ENCODE measurements around the gene HP1BP3. TPM values are rescaled to one million over a fixed set of nuclear protein-coding genes. Genes with fewer than 3 reads are reported as not detected.

HP1BP3 gene
- polyA plus RNA-seq, 1 donor from 2014 or later = 389 TPM

DNA sequence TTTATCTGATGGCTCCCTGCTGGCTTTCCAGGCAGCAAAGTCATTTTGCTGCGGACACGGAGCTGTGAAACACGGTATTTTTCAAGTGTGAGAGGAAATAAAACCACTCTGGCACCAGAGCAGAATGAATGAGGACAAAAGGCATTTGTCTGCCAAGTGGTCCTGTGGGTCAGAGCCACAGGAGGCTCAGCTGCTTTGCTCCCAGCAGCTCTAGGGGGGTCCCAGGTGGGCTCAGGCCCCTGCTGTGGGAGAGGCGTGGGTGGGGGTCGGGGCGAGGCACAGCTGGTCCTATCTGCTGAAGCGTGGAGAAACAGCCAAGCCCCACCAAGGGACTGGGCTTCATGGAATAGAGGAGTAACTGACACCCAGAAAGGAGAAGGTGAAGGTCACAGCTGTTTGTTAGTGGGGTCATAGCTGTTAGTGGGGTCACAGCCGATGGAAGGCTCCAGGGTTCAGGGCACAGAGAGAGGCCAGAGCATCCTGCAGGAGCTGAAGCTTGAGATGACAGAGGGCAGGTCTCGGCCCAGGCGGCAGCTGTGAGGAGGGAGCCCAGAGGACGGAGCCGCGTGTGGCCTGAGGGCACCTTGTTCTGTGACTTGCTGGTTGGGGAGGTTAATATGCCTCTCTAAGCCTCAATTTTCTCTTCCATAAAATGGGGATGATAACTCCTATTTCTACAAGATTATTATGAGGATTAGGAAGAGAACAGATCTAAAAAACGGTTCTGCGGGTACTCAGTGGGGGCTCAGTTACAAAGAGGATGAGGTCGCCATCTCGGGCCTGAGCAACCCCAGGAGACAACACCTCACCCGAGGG lies 76.4 kb downstream of the HP1BP3 start:
- no peaks in the 10 kb centered on the region for H3F3A ChIP-seq (ENCODE audit: insufficient read depth, low read length, poor library complexity, severe bottlenecking)
- peak overlapping the region; percentile 63 for H3K9ac ChIP-seq (ENCODE audit: low read length)
- no peak overlapping the region for H2AFZ ChIP-seq (ENCODE audit: low read depth, low read length)
- no peaks in the 10 kb centered on the region for H3K27me3 ChIP-seq (ENCODE audit: insufficient read depth, low read depth, low read length)
- no peaks in the 10 kb centered on the region for H4K20me1 ChIP-seq (ENCODE audit: insufficient read depth)
- no peaks in the 10 kb centered on the region for H3K36me3 ChIP-seq (ENCODE audit: insufficient read depth, low read length)
- no peak overlapping the region for H3K4me2 ChIP-seq (ENCODE audit: low read length)
- H3K79me2 ChIP-seq (replicated peaks; ENCODE audit: insufficient read depth, low read length) = no peaks in the 10 kb centered on the region
- no peaks in the 10 kb centered on the region for H3K9me2 ChIP-seq (ENCODE audit: insufficient read depth, low read length)
- H3K4me3 ChIP-seq (ENCODE audit: low read length) = peak overlapping the region; percentile 53
- H3K27ac ChIP-seq (ENCODE audit: low read length) = peak overlapping the region; percentile 88
- no peak for TF ChIP-seq SMC3 (conservative IDR thresholded peaks at IDR 0.05; ENCODE audit: poor library complexity)
- TF ChIP-seq TAF1 (IDR thresholded peaks at IDR 0.05; ENCODE audit: low read depth) = no peak
- TF ChIP-seq MXI1 (conservative IDR thresholded peaks at IDR 0.05; ENCODE audit: poor library complexity, severe bottlenecking) = peak; percentile 4
- peak; percentile 18 for TF ChIP-seq POLR2AphosphoS5 (IDR thresholded peaks at IDR 0.05)
- no peak for TF ChIP-seq EP300 (conservative IDR thresholded peaks at IDR 0.05; ENCODE audit: poor library complexity, severe bottlenecking)
- TF ChIP-seq, protein P1, sequence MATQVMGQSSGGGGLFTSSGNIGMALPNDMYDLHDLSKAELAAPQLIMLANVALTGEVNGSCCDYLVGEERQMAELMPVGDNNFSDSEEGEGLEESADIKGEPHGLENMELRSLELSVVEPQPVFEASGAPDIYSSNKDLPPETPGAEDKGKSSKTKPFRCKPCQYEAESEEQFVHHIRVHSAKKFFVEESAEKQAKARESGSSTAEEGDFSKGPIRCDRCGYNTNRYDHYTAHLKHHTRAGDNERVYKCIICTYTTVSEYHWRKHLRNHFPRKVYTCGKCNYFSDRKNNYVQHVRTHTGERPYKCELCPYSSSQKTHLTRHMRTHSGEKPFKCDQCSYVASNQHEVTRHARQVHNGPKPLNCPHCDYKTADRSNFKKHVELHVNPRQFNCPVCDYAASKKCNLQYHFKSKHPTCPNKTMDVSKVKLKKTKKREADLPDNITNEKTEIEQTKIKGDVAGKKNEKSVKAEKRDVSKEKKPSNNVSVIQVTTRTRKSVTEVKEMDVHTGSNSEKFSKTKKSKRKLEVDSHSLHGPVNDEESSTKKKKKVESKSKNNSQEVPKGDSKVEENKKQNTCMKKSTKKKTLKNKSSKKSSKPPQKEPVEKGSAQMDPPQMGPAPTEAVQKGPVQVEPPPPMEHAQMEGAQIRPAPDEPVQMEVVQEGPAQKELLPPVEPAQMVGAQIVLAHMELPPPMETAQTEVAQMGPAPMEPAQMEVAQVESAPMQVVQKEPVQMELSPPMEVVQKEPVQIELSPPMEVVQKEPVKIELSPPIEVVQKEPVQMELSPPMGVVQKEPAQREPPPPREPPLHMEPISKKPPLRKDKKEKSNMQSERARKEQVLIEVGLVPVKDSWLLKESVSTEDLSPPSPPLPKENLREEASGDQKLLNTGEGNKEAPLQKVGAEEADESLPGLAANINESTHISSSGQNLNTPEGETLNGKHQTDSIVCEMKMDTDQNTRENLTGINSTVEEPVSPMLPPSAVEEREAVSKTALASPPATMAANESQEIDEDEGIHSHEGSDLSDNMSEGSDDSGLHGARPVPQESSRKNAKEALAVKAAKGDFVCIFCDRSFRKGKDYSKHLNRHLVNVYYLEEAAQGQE (IDR thresholded peaks at IDR 0.05; ENCODE audit: borderline replicate concordance) = no peak
- TF ChIP-seq, protein P2, sequence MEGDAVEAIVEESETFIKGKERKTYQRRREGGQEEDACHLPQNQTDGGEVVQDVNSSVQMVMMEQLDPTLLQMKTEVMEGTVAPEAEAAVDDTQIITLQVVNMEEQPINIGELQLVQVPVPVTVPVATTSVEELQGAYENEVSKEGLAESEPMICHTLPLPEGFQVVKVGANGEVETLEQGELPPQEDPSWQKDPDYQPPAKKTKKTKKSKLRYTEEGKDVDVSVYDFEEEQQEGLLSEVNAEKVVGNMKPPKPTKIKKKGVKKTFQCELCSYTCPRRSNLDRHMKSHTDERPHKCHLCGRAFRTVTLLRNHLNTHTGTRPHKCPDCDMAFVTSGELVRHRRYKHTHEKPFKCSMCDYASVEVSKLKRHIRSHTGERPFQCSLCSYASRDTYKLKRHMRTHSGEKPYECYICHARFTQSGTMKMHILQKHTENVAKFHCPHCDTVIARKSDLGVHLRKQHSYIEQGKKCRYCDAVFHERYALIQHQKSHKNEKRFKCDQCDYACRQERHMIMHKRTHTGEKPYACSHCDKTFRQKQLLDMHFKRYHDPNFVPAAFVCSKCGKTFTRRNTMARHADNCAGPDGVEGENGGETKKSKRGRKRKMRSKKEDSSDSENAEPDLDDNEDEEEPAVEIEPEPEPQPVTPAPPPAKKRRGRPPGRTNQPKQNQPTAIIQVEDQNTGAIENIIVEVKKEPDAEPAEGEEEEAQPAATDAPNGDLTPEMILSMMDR (IDR thresholded peaks at IDR 0.05; ENCODE audit: poor library complexity, severe bottlenecking) = no peak
- TF ChIP-seq RAD21 (conservative IDR thresholded peaks at IDR 0.05) = no peak
- TF ChIP-seq EZH2 (IDR thresholded peaks at IDR 0.05; ENCODE audit: borderline replicate concordance, insufficient read depth, low read length, poor library complexity, severe bottlenecking) = no peak
- H3K9me3 ChIP-seq (ENCODE audit: low read length) = no peaks in the 10 kb centered on the region

DNA sequence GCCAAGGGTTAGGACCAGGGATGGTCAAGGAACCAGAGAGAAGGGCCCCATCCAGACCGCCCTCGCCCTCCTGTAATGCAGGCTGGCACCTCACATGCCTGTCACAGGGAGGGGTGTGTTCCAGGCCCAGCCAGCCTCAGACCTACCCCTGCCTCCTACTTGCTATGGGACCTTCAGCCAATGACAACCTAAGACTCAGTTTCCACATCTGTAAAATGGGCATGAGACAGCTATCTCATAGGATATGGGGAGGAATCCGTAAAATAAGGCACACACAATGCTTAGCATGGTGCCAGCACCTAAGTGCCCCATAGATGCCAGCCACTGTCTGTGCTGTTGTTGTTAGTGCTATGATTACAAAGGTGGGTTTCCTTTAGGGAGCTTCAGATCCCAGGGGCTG lies 77.2 kb downstream of the HP1BP3 start:
- H3K27ac ChIP-seq (ENCODE audit: low read length) = peak overlapping the region; percentile 88
- H3K9me2 ChIP-seq (ENCODE audit: insufficient read depth, low read length) = no peaks in the 10 kb centered on the region
- peak overlapping the region; percentile 63 for H3K9ac ChIP-seq (ENCODE audit: low read length)
- no peaks in the 10 kb centered on the region for H3F3A ChIP-seq (ENCODE audit: insufficient read depth, low read length, poor library complexity, severe bottlenecking)
- no peak overlapping the region for H3K4me2 ChIP-seq (ENCODE audit: low read length)
- no peak overlapping the region for H2AFZ ChIP-seq (ENCODE audit: low read depth, low read length)
- H3K79me2 ChIP-seq (replicated peaks; ENCODE audit: insufficient read depth, low read length) = no peaks in the 10 kb centered on the region
- H3K4me3 ChIP-seq (ENCODE audit: low read length) = no peak overlapping the region
- H4K20me1 ChIP-seq (ENCODE audit: insufficient read depth) = no peaks in the 10 kb centered on the region
- no peaks in the 10 kb centered on the region for H3K9me3 ChIP-seq (ENCODE audit: low read length)
- H3K36me3 ChIP-seq (ENCODE audit: insufficient read depth, low read length) = no peaks in the 10 kb centered on the region
- no peaks in the 10 kb centered on the region for H3K27me3 ChIP-seq (ENCODE audit: insufficient read depth, low read depth, low read length)
- TF ChIP-seq RAD21 (conservative IDR thresholded peaks at IDR 0.05) (no peak), EP300 (conservative IDR thresholded peaks at IDR 0.05; ENCODE audit: poor library complexity, severe bottlenecking) (no peak)
- TF ChIP-seq, protein P1 (IDR thresholded peaks at IDR 0.05; ENCODE audit: borderline replicate concordance) = no peak
- TF ChIP-seq, protein P2 (IDR thresholded peaks at IDR 0.05; ENCODE audit: poor library complexity, severe bottlenecking) = no peak
